Left colon (tissue), 2 donors: ENCODE measurements around the gene SNX15. TPM values are rescaled to one million over a fixed set of nuclear protein-coding genes. Genes with fewer than 3 reads are reported as not detected.
"Not testable (repeated sequence)": the region's sequence is repeated elsewhere in the genome, so short reads cannot be mapped to it uniquely, and the experiment has no call there.

Experiments used
- ATAC-seq: fragments of 200-7000 bp; cut with Tn5 transposase; one replicate; pipeline ENCODE4 v1.9.1; 2020; ENCODE audit warnings: mild to moderate bottlenecking, moderate library complexity
- DNase-seq, 2 donors: peaks; one replicate each; pipeline ENCODE4 v3.0.0-alpha.2; 2020
- intact Hi-C, 2 donors: fragments of 100-400 bp; cut with DNase I in 1 of 2; cut with micrococcal nuclease in 1 of 2; formaldehyde crosslinking; loops; one replicate each; pipeline versions ENCODE4 v1.11.2 to v1.14.0; 2022; cut with DNase I, micrococcal nuclease
- total RNA-seq, 2 donors: library from RNA; stranded (reverse); fragmentation: NEBNext Ultra II Directional; extraction: Animal tissue kit (Norgen Biotek cat#: 25700); gene quantifications; one replicate each; pipeline ENCODE4 v1.2.1, GENCODE V29; 2021
- donor health status: DM: no; HTN: no; CAD: no.
- donor health status: DM: yes; HTN: yes; CAD: no.

SNX15 gene
- total RNA-seq, 2 donors from 2014 or later: 38.9 to 41.4 TPM

- DNase-seq (peak; percentile 93 to 94), ATAC-seq (peak; percentile 86)
- intact Hi-C loops: no loop called here
These were observed 13.9 kb upstream of the SNX15 start for GRCh38 chr11:65013130-65013887.

DNA sequence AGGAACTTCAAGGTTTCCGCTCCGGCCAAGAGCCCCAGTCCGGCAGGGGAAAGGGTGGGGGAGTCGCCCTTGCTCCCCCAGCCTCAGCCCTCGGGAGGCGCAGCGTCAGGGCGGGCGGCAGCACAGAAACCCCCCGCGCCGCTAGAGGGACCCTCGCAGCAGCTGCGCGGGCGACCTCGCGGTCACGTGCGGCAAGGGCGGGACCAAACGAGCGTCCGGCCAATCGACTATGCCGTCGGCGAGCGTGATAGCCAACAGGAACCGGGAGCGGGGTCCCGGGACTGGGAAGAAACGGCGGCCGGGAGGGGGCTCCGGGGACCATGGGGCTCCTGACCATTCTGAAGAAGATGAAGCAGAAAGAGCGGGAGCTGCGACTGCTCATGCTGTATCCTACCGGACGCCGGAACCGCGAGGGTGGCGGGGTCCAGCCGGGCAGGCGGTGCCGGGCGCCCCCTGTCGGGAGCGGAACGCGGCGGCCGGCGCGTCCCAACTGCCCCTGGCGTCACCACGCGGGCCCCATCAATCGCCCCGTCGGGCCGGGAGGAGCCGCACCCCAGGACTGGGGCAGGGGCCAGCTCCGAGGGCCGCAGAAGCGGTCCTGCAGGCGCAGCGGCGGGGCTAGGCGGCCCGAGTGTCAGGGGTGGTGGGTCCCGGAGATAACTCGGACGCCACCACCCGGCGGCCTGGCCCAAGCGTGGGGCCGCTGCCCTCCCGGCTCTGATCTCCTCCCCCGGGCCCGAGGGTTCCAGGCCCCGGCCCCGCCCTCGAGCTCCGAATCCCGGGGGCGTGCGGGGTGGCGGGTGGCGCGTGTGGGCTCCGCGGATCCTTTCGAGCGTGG lies 13.1 kb upstream of the SNX15 start, which contains the start of gene ARL2:
Gene ARL2 (plus strand): TSS at position 273 of the 838 bp plus-strand sequence. CDS start 48 bp downstream, at position 321.
- intact Hi-C loops: no loop called here
- DNase-seq: peak; percentile 91 to 94
- ATAC-seq: peak; percentile 79

GRCh38 chr11:65014726-65015227 lies 12.5 kb upstream of the SNX15 start:
- intact Hi-C loops: no loop called here
- no peak for DNase-seq
- peak; percentile 24 for ATAC-seq

GRCh38 chr11:65016705-65017104 lies 10.5 kb upstream of the SNX15 start:
- ATAC-seq (no peak), DNase-seq (no peak)
- intact Hi-C loops: no loop called here

GRCh38 chr11:65017937-65018336 lies 9.3 kb upstream of the SNX15 start:
- ATAC-seq (no peak), DNase-seq (no peak)
- intact Hi-C loops: no loop called here

DNA sequence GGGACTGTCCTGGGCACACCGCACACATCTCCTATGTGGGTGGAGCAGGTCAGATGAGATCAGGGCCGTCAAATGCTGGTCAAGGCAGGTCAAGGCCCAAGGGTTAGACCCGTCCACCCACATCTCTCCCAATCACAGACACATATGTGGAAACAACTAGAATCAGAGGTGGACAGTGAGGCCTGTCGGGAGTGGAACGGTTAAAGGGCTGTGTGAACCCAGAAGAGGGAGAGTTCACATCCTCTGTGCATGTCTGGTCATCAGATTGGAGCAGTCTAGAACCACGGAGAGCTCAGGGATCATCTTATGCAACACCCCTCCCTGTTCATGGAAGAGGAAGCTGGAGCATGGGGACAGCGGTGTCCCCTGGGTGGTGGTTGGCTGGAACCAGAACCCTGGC lies 7.4 kb upstream of the SNX15 start:
- intact Hi-C loops: no loop called here
- ATAC-seq: no peak
- no peak for DNase-seq

DNA sequence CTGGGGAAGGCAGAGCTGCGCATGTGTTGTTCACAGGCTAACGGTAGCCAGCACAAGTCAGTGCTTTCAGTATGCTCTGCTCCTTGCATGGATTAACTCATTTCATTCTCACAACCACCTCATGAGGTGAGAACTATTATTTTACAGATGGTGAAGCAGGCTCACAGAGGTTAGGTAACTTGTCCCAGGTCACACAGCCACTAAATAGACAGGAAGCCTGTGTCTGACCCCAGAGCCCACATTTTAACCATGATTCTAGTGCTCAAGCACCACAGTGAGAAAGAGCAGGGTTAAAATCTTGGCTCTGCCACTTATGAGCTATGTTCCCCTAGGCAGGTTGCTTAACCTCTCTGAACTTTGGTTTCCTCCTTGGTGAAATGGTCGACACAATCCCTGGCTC lies 6.2 kb upstream of the SNX15 start:
- intact Hi-C loops: no loop called here
- DNase-seq: no peak
- no peak for ATAC-seq

GRCh38 chr11:65021509-65021908 lies 5.7 kb upstream of the SNX15 start:
- intact Hi-C loops: no loop called here
- ATAC-seq (no peak), DNase-seq (no peak)

DNA sequence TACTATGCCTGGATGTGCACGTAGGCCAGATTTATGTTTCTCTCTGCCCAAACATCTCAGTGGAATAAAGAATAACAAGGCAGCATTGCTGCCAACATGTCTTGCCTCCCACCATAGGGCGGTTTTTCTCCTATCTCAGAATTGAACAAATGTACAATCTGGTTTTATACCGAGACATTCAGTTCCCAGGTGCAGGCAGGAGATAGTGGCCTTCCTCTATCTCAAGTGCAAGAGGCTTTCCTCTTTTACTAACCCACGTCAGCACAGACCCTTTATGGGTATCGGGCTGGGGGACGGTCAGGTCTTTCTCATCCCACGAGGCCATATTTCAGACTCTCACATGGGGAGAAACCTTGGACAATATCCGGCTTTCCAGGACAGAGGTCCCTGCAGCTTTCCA lies 3.7 kb upstream of the SNX15 start:
- ATAC-seq, intact Hi-C loops, DNase-seq: not testable (repeated sequence)

DNA sequence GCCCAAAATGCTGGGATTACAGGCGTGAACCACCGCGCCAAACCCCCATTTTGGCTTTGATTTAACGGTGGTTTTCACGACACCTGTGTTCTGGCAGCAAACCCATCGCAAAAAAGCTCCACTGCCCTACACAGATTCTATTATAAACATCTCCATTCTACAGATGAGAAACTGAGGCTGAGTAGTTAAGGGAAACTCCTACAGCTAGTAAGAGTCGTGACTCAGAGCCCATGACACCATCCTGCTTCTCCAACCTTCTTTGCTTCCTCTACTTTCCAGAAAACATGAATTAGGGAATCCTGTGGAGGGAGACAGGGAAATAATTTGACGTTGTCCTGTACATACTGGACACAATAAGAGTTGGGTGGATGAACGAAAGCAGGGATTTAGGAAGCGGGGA lies 429 bp upstream of the SNX15 start:
- intact Hi-C loops: no loop called here
- no peak for ATAC-seq
- DNase-seq: no peak

DNA sequence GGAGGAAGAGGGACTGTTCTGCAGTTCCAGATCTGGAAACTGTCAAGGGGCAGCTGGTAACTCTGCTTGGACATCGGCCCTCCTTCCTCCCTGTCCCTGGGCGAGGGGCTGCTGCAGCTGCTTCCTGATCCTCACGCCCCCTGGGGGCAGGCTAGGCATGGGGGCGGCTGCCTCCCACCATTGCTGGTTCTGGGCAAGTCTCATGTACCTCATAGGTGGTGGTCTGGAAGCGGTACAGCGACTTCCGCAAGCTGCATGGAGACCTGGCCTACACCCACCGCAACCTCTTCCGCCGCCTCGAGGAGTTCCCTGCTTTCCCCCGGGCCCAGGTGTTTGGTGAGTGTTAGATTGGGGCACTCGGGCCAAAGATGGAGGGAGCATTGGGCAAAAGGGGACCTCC lies 5.0 kb downstream of the SNX15 start:
- intact Hi-C loops: no loop called here
- DNase-seq (no peak), ATAC-seq (no peak)

DNA sequence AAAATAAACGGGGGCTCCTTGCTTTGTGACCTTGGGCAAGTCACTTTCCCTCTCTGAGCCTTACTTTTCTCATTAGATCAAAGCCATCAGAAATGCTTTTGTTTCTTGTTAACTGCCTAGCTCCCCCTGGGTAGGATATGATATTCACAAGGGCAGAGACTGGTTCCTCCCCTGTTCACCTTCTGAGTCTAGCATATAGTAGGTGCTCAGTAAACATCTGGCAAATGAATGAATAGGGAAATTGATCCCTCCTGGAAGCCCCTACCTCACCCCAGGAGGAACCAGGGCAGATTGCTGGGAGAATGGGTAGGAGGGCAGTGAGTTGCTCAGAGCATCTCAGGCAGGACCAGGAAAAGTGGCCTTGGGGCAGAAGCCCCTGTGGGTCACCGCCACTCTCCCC lies 7.2 kb downstream of the SNX15 start:
- intact Hi-C loops: no loop called here
- DNase-seq (no peak), ATAC-seq (no peak)

DNA sequence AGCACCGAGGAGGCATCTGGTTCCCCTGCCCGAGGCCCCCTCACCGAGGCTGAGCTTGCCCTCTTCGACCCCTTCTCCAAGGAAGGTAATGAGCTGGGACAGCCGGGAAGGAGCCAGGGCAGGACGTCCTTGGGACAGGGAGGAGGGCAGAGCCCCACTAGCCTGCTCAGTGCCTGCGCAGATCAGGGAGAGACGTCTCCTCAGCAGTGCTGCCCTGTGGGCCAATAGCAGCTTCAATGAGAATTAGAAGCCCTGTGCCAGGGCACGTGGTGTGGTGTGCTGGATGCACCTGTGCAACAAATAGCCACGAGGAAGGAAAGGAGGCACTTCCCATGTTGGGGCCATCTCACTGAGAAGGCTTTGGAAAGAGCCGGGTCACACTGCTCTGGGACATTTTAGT lies 8.3 kb downstream of the SNX15 start:
- ATAC-seq (no peak), DNase-seq (no peak)
- intact Hi-C loops: no loop called here

DNA sequence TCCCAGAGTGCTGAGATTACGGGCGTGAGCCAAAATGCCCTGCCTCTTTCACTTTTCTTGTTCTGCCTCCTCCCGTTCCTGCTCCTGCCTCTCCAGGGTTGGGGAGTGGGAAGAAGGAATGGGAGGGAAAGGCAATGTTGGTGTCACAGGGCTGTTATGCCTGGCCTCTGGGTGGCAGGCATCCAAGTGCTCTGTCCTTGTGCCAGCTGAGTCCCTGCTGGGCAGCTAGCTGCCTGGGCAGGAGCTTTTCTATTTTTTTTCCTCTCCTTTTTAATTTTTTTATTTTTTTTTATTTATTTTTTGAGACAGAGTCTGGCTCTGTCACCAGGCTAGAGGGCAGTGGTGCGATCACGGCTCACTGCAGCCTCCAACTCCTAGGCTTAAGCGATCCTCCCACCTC lies 9.7 kb downstream of the SNX15 start:
- DNase-seq (no peak), ATAC-seq (no peak)
- intact Hi-C loops: no loop called here

GRCh38 chr11:65040520-65040846 lies 13.2 kb downstream of the SNX15 start:
- no peak for ATAC-seq
- no peak for DNase-seq
- intact Hi-C loops: no loop called here

GRCh38 chr11:65040847-65041622 lies 13.8 kb downstream of the SNX15 start, which contains the start of gene SAC3D1:
Gene SAC3D1, plus strand, starts transcription at chr11:65041210. Its CDS starts 83 bp downstream, at chr11:65041293.
- peak; percentile 93 to 94 for DNase-seq
- peak; percentile 92 for ATAC-seq
- intact Hi-C loops: no loop called here

DNA sequence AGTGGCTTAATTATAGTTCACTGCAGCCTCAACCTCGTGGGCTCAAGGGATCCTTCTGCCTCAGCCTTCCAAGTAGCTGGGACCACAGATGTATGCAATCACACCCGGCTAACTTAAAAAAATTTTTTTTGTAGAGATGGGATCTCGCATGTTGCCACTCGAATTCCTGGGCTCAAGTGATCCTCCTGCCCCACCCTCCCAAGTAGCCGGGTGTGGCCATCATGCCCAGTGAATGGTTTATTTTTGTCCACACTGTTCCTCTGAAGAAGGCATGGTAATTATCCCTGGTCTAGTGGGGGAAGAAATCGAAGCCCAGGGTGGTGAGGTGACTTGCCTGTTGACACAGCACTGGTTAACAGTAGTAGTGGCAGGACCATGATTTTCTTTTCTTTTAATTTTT lies 15.7 kb downstream of the SNX15 start:
- intact Hi-C loops: no loop called here
- DNase-seq (no peak), ATAC-seq (no peak)

DNA sequence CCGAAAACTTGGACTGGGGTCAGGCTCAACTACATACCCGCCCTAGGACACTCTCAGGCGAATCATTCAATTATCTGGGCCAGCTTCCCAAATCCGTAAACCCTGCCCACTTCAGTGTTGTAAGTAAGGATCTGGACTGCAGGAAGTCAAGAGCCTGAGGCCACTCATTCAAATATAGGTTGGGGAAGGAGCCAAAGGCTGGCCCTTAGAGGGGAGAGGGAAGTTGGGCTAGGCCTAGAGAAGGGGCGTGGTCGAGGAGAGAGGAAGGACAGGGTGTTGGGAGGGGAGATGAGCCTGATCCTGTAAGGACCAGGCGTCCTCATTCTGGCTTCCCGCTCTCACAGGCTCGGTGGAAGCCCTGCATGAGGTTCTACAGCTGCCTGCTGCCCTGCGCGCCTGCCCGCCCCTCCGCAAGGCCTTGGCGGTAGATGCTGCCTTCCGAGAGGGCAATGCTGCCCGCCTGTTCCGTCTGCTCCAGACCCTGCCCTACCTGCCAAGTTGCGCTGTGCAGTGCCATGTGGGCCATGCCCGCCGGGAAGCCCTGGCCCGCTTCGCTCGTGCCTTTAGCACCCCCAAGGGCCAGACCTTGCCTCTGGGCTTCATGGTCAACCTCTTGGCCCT lies 16.8 kb downstream of the SNX15 start:
- intact Hi-C loops: no loop called here
- ATAC-seq (no peak), DNase-seq (peak in 1 of 2 donors; percentile 47)

- intact Hi-C loops: no loop called here
- DNase-seq (no peak), ATAC-seq (no peak)
These were observed 17.8 kb downstream of the SNX15 start for GRCh38 chr11:65045061-65045460.
